22Rv1 (cell line): ENCODE measurements around the gene SLC35B4.

Experiments used
- ZFX ChIP-seq: fragments of 450-650 bp; IDR thresholded peaks from 2 replicates; pipeline ENCODE4 v1.6.1; 2017; ENCODE audit warnings: antibody characterized with exemption, borderline replicate concordance
- TF ChIP-seq, protein P1 (sequence below): fragments of 450-650 bp; IDR thresholded peaks from 2 replicates; pipeline ENCODE4 v1.5.1; 2017; ENCODE audit warnings: mild to moderate bottlenecking

- TF ChIP-seq, protein P1, sequence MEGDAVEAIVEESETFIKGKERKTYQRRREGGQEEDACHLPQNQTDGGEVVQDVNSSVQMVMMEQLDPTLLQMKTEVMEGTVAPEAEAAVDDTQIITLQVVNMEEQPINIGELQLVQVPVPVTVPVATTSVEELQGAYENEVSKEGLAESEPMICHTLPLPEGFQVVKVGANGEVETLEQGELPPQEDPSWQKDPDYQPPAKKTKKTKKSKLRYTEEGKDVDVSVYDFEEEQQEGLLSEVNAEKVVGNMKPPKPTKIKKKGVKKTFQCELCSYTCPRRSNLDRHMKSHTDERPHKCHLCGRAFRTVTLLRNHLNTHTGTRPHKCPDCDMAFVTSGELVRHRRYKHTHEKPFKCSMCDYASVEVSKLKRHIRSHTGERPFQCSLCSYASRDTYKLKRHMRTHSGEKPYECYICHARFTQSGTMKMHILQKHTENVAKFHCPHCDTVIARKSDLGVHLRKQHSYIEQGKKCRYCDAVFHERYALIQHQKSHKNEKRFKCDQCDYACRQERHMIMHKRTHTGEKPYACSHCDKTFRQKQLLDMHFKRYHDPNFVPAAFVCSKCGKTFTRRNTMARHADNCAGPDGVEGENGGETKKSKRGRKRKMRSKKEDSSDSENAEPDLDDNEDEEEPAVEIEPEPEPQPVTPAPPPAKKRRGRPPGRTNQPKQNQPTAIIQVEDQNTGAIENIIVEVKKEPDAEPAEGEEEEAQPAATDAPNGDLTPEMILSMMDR, result no peak
- TF ChIP-seq ZFX, result no peak
Measured at GRCh38 chr7:134359787-134360432, 43.2 kb upstream of the SLC35B4 start.
